PFSK-1 (cell line): ENCODE measurements around the gene LRRC26.
A peak's percentile ranks its signal among the peaks of the same experiment; 100 is the strongest.

Source experiments
- FOXP2 ChIP-seq: optimal IDR thresholded peaks from 2 replicates; pipeline ENCODE3; 2011; ENCODE audit warnings: borderline replicate concordance, control low read depth, inconsistent platforms; ENCODE audit not compliant: insufficient read depth; ENCODE audit errors: extremely low read length, extremely low read depth
- POLR2AphosphoS5 ChIP-seq: IDR thresholded peaks from 2 replicates; pipeline ENCODE4 v1.6.1; 2012; ENCODE audit warnings: low read depth, mild to moderate bottlenecking, control low read depth, low read length, moderate library complexity
- SIN3A ChIP-seq: IDR thresholded peaks from 2 replicates; pipeline ENCODE4 v1.6.1; 2012; ENCODE audit warnings: mild to moderate bottlenecking, low read length, moderate library complexity, borderline replicate concordance; ENCODE audit not compliant: insufficient read depth
- TAF1 ChIP-seq: IDR thresholded peaks from 2 replicates; pipeline ENCODE4 v1.6.1; 2012; ENCODE audit warnings: low read length, control low read depth, borderline replicate concordance; ENCODE audit not compliant: insufficient read depth
- TF ChIP-seq, protein P1 (sequence below), 2 experiments: IDR thresholded peaks; 2 replicates each; pipeline versions ENCODE4 v1.6.1 to v1.8.0; 2011 to 2012; ENCODE audit warnings: low read depth in 2 of 2, low read length in 2 of 2, control low read depth in 1 of 2, inconsistent platforms in 1 of 2, mild to moderate bottlenecking in 1 of 2, moderate library complexity in 1 of 2; ENCODE audit not compliant: insufficient read depth in 1 of 2

LRRC26 gene

DNA sequence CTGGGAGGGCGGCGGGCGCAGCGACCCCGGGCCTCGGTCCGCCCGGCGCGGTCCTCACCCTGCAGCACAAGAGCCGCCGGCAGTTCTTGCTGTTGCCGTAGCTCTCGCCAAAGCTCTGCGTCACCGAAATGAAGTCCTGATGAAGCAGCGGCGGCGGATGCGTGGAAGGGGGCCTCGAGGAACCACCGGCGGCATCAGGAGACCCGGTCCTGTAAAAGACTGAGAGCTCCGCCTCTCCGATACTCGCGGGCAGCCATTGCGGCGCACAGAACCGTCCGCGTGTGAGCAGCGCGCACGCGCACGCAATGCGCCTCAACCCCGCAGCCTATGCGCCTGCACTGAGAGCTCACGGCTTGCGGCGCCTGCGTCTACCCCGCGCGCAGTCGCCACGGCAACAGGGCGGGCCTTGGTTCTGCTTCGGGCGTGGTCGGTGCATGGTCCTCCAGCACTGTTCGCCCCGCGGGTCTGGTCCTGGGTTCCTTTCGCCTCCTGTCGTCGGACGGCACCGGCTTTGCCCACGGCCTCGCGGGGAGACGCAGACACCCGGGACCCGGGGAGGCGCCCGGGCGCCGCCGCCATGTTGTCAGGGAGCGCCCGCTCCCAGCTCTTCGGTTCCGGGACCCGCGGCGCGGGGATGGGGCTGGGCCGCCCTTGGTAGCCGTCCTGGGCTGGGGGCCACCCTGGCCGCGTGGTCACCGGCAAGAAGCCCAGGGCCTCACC is 40.2 kb downstream of the LRRC26 start:
- TF ChIP-seq, protein P1, sequence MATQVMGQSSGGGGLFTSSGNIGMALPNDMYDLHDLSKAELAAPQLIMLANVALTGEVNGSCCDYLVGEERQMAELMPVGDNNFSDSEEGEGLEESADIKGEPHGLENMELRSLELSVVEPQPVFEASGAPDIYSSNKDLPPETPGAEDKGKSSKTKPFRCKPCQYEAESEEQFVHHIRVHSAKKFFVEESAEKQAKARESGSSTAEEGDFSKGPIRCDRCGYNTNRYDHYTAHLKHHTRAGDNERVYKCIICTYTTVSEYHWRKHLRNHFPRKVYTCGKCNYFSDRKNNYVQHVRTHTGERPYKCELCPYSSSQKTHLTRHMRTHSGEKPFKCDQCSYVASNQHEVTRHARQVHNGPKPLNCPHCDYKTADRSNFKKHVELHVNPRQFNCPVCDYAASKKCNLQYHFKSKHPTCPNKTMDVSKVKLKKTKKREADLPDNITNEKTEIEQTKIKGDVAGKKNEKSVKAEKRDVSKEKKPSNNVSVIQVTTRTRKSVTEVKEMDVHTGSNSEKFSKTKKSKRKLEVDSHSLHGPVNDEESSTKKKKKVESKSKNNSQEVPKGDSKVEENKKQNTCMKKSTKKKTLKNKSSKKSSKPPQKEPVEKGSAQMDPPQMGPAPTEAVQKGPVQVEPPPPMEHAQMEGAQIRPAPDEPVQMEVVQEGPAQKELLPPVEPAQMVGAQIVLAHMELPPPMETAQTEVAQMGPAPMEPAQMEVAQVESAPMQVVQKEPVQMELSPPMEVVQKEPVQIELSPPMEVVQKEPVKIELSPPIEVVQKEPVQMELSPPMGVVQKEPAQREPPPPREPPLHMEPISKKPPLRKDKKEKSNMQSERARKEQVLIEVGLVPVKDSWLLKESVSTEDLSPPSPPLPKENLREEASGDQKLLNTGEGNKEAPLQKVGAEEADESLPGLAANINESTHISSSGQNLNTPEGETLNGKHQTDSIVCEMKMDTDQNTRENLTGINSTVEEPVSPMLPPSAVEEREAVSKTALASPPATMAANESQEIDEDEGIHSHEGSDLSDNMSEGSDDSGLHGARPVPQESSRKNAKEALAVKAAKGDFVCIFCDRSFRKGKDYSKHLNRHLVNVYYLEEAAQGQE (IDR thresholded peaks at IDR 0.05; ENCODE audit: insufficient read depth in 1 of 2, low read depth in 2 of 2, low read length in 2 of 2) = peak in 1 of 2 experiments; percentile 52; a peak in 1 of 4 replicates
- peak; percentile 64 for TF ChIP-seq POLR2AphosphoS5
- no peak for TF ChIP-seq SIN3A
- peak; percentile 94 for TF ChIP-seq FOXP2
- peak; percentile 92 for TF ChIP-seq TAF1

DNA sequence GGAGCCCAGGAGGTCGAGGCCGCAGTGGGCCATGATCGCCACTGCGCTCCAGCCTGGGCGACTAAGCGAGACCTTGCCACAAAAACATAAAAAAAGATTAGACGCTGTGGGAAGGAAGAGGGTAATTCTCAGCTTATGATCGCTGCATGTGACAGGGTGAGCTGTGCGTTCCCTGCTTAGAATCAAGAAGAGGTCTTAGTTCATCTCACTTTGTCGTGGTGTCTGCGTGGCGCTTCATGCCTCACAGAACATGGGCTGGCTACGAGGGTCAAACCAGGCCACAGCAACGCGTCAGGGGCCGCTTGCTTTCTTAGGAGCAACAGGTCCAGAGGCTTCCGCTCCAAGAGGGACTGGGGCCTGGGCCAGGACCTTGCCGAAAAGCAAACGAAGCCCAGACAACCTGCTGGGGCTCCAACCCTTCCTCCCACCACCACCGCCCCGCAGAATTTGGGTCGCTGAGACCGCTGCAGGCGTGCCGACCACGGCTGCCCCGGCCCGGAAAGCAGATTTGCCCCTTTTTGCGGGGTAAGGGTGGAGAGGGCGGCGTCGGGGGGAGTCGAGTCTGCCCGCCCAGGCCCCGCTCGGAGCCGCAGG is 40.9 kb downstream of the LRRC26 start:
- no peak for TF ChIP-seq TAF1
- TF ChIP-seq, protein P1 (IDR thresholded peaks at IDR 0.05; ENCODE audit: insufficient read depth in 1 of 2, low read depth in 2 of 2, low read length in 2 of 2) = no peak
- TF ChIP-seq POLR2AphosphoS5 = no peak
- no peak for TF ChIP-seq SIN3A
- no peak for TF ChIP-seq FOXP2

DNA sequence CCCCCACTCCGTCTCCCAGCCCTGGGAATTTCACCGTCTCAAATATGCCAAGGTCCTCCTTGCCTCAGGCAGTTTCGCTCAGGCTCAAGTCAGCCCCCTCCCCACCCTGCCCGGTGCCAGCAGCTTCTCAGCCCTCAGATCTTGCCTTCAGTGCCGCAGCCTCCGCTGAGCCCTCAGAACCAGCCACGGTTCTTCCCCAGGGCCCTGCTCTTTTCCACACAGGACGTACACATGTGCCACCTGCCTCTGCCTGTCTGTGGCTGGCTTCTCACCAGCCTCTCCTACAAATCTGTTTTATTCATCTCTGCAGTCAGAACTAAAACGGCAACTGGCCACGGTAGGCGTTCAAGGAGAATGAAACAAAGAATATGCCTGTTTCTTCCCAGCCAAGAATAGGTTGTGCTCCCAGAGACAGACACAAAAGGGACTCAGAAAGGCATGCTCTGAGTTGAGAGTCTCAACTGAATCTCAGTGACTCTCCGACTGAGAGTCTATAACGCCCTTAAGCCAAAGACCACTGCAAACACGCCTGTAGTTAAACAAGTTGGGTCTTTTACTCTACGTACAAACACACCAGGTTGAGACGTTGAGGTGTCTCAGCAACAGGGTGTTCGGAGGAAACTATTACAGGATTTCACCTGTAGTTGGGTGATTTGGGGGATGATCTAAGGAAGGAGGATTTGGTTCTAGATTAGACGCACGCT is 41.5 kb downstream of the LRRC26 start:
- no peak for TF ChIP-seq POLR2AphosphoS5
- no peak for TF ChIP-seq SIN3A
- TF ChIP-seq, protein P1 (IDR thresholded peaks at IDR 0.05; ENCODE audit: insufficient read depth in 1 of 2, low read depth in 2 of 2, low read length in 2 of 2) = no peak
- no peak for TF ChIP-seq TAF1
- no peak for TF ChIP-seq FOXP2

DNA sequence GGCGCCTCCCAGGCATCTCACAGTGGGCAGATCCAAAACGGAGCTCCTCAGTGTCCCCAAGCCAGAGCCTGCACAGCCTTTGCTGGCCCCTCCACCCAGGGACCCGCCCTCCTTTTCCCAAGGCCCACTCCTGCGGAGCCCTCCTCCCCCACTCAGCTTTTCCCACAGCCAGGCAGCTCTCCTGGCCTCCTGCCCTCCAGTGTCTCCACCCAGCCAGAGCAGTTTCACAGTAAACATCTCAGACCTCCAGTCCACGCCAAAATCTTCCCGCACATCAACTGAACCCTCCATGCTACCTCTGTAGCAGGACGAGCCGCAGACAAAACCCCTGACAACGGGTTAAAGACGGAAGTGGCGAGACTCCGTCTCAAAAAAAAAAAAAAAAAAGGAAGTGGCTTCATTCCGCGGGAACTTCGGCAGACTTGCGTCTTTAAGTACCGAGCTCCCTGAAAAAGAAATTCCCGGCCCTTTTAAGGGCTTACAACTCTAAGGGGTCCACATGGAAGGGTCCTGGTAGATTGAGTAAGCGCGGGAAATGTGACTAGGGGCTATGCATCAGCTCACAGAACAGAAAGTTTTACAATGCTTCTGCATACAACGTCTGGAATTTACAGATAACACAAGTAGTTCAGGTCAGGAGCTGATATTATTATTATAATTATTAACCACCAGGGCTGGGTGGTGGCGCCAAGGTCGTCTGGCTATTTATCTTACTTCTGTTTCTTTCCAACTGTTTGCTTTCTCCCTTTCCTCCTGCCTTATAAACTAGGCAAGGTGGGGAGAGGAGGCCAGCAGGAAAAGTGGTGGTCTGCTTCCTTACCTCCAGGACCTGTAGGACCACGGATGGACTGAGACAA is 42.3 kb downstream of the LRRC26 start:
- TF ChIP-seq FOXP2 (no peak), TAF1 (no peak; the same call in 1 of the 2 replicates), SIN3A (no peak), POLR2AphosphoS5 (no peak)
- TF ChIP-seq, protein P1 (IDR thresholded peaks at IDR 0.05; ENCODE audit: insufficient read depth in 1 of 2, low read depth in 2 of 2, low read length in 2 of 2) = no peak
